Inferior parietal cortex (tissue), 1 donor: Measurements from ENCODE around the gene GVQW3.
"Not testable (repeated sequence)": the region's sequence is repeated elsewhere in the genome, so short reads cannot be mapped to it uniquely, and the experiment has no call there.

Experiments
- DNase-seq: peaks from one replicate; pipeline ENCODE4 v3.0.0-alpha.2; 2016; ENCODE audit errors: extremely low spot score

The GVQW3 gene

GRCh38 chr11:76385903-76386302 lies 4.8 kb downstream of the GVQW3 start:
- DNase-seq = no peak

GRCh38 chr11:76388408-76388807 lies 7.3 kb downstream of the GVQW3 start:
- no peak for DNase-seq

- DNase-seq = no peak
These were observed 9.9 kb downstream of the GVQW3 start for GRCh38 chr11:76391021-76391420.

- DNase-seq = no peak
These were observed 10.8 kb downstream of the GVQW3 start for GRCh38 chr11:76391811-76392475.

- no peak for DNase-seq
These were observed 11.7 kb downstream of the GVQW3 start for GRCh38 chr11:76392870-76393269.

- DNase-seq = no peak
These were observed 13.3 kb downstream of the GVQW3 start for GRCh38 chr11:76394411-76394810.

- no peak for DNase-seq
These were observed 14.2 kb downstream of the GVQW3 start for GRCh38 chr11:76395296-76395695.

GRCh38 chr11:76397383-76397782 lies 16.3 kb downstream of the GVQW3 start:
- DNase-seq = no peak

- no peak for DNase-seq
These were observed 19.8 kb downstream of the GVQW3 start for GRCh38 chr11:76400967-76401366.

GRCh38 chr11:76401484-76401883 lies 20.4 kb downstream of the GVQW3 start:
- not testable (repeated sequence) for DNase-seq

GRCh38 chr11:76406359-76406758 lies 25.2 kb downstream of the GVQW3 start:
- no peak for DNase-seq

- no peak for DNase-seq
These were observed 27.2 kb downstream of the GVQW3 start for GRCh38 chr11:76408171-76408965.

- DNase-seq = no peak
These were observed 29.8 kb downstream of the GVQW3 start for GRCh38 chr11:76410851-76411357.

GRCh38 chr11:76415073-76415472 lies 34.0 kb downstream of the GVQW3 start:
- no peak for DNase-seq

GRCh38 chr11:76419896-76420295 lies 38.8 kb downstream of the GVQW3 start:
- DNase-seq = no peak

- no peak for DNase-seq
These were observed 43.3 kb downstream of the GVQW3 start for GRCh38 chr11:76424379-76424778.

GRCh38 chr11:76424891-76425290 lies 43.8 kb downstream of the GVQW3 start:
- DNase-seq = no peak

GRCh38 chr11:76426660-76427059 lies 45.5 kb downstream of the GVQW3 start:
- no peak for DNase-seq

GRCh38 chr11:76436020-76436419 lies 54.9 kb downstream of the GVQW3 start:
- no peak for DNase-seq

GRCh38 chr11:76443268-76443980 lies 62.3 kb downstream of the GVQW3 start:
- no peak for DNase-seq

GRCh38 chr11:76444065-76444383 lies 62.9 kb downstream of the GVQW3 start:
- no peak for DNase-seq

- DNase-seq = peak; percentile 99
These were observed 63.4 kb downstream of the GVQW3 start, which contains the start of gene EMSY for GRCh38 chr11:76444384-76445120. Gene EMSY (plus strand): TSS chr11:76445018. CDS start chr11:76446939, 1,921 bp downstream.
